Caco-2 (cell line): Measurements from ENCODE around the gene DPY19L3. TPM values are rescaled to one million over a fixed set of nuclear protein-coding genes. Genes with fewer than 3 reads are reported as not detected.
"Not testable (repeated sequence)": the region's sequence is repeated elsewhere in the genome, so short reads cannot be mapped to it uniquely, and the experiment has no call there.

Experiments
- BruUV-seq: library from RNA; stranded (reverse); fragments of 400-500 nt; replicated peaks from 2 replicates; lab custom pipeline; 2021; lab: Mats Ljungman, UMichigan
- CTCF ChIA-PET: fragments of 300-600 bp; sonication (Branson Sonifier 250); formaldehyde crosslinking; loops from one replicate; lab custom pipeline; 2022; ENCODE audit warnings: antibody characterized with exemption; lab: Charles Lee
- POLR2A ChIA-PET: fragments of 300-600 bp; sonication (Branson Sonifier 250); formaldehyde crosslinking; loops from one replicate; lab custom pipeline; 2022; ENCODE audit warnings: antibody characterized with exemption; lab: Charles Lee
- DNase-seq, 2 experiments: peaks; one replicate each; pipeline versions ENCODE4 v3.0.0 to v3.0.0-alpha.2; 2020 to 2022
- H3K27me3 ChIP-seq: replicated peaks from 2 replicates; pipeline ENCODE4 v1.6.0; 2011; ENCODE audit warnings: low read length; ENCODE audit not compliant: control insufficient read depth, insufficient read depth
- H3K36me3 ChIP-seq: 2 replicates; pipeline ENCODE4 v1.5.1; 2011; ENCODE audit warnings: low read length; ENCODE audit not compliant: control insufficient read depth, insufficient read depth
- H3K4me1 ChIP-seq: fragments of 250-450 bp; sonication (Bioruptor Pico); 2 replicates; pipeline ENCODE4 v1.5.1; 2020; ENCODE audit warnings: mild to moderate bottlenecking
- H3K4me3 ChIP-seq: 2 replicates; pipeline ENCODE4 v1.5.1; 2011; ENCODE audit warnings: low read depth, mild to moderate bottlenecking, control low read depth, low read length
- H3K9me3 ChIP-seq: fragments of 250-450 bp; sonication (Bioruptor Pico); 2 replicates; pipeline ENCODE4 v1.5.1; 2020; ENCODE audit warnings: mild to moderate bottlenecking, moderate library complexity
- H3K27ac Mint-ChIP-seq: one replicate; pipeline ENCODE4 v1.8.0; 2022; ENCODE audit warnings: mixed read lengths; ENCODE audit not compliant: unreplicated experiment
- H3K27me3 Mint-ChIP-seq: one replicate; pipeline ENCODE4 v1.8.0; 2022; ENCODE audit warnings: mixed read lengths; ENCODE audit not compliant: insufficient read depth, unreplicated experiment
- H3K36me3 Mint-ChIP-seq: one replicate; pipeline ENCODE4 v1.8.0; 2022; ENCODE audit warnings: mild to moderate bottlenecking, mixed read lengths; ENCODE audit not compliant: insufficient read depth, unreplicated experiment
- H3K4me1 Mint-ChIP-seq: one replicate; pipeline ENCODE4 v1.8.0; 2022; ENCODE audit warnings: low read depth, mixed read lengths; ENCODE audit not compliant: unreplicated experiment
- H3K4me3 Mint-ChIP-seq: one replicate; pipeline ENCODE4 v1.8.0; 2022; ENCODE audit warnings: mild to moderate bottlenecking, moderate library complexity, mixed read lengths; ENCODE audit not compliant: unreplicated experiment
- H3K9me3 Mint-ChIP-seq: one replicate; pipeline ENCODE4 v1.8.0; 2022; ENCODE audit warnings: mixed read lengths; ENCODE audit not compliant: unreplicated experiment
- intact Hi-C: fragments of 100-400 bp; cut with micrococcal nuclease; formaldehyde crosslinking; loops from one replicate; pipeline ENCODE4 v1.10.0; 2022; ENCODE audit not compliant: unreplicated experiment
- total RNA-seq: library from RNA; stranded (reverse); gene quantifications from 2 replicates; pipeline ENCODE4 v1.2.3, GENCODE V29; 2022
- TF ChIP-seq, protein P1 (sequence below), 2 experiments: fragments of 200-600 bp in 1 of 2; IDR thresholded peaks; 1 replicate in 1 of 2; 2 replicates in 1 of 2; pipeline versions ENCODE4 v1.5.1 to v1.8.0; 2011 to 2022; ENCODE audit warnings: antibody characterized with exemption in 1 of 2, control low read depth in 1 of 2, inconsistent platforms in 1 of 2, low read depth in 1 of 2, low read length in 1 of 2, mild to moderate bottlenecking in 1 of 2, moderate library complexity in 1 of 2; ENCODE audit not compliant: insufficient read depth in 1 of 2, severe bottlenecking in 1 of 2, unreplicated experiment in 1 of 2

Gene DPY19L3
- total RNA-seq, 1 experiment from 2014 or later, result 40.7 TPM

DNA sequence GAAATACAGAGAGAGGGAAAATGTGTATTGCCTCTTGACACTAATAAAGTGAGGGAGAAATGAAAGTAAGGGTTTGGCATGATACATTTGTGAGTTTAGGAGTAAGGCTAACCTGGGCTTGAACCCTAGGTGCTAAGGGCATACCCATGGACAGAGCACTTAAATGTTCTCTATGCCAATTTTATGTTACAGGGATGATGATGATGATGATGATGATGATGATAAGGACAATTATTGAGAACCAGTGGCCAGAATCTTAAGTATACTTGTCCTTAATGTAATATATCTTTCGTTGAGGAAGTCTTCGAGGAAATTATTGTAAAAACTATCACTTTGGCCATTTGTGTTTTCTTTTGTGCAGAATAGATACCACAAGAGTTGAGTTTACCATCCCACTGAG, 33.2 kb downstream of the DPY19L3 start:
- no peaks in the 10 kb centered on the region for H3K9me3 ChIP-seq
- POLR2A ChIA-PET, result no interaction called here
- CTCF ChIA-PET, result no interaction called here
- H3K36me3 ChIP-seq, result no peaks in the 10 kb centered on the region
- no peak for DNase-seq
- no peaks in the 10 kb centered on the region for H3K4me1 Mint-ChIP-seq
- no TSS peak for BruUV-seq
- no peak overlapping the region for H3K4me3 Mint-ChIP-seq
- H3K27ac Mint-ChIP-seq, result no peak overlapping the region
- TF ChIP-seq, protein P1, sequence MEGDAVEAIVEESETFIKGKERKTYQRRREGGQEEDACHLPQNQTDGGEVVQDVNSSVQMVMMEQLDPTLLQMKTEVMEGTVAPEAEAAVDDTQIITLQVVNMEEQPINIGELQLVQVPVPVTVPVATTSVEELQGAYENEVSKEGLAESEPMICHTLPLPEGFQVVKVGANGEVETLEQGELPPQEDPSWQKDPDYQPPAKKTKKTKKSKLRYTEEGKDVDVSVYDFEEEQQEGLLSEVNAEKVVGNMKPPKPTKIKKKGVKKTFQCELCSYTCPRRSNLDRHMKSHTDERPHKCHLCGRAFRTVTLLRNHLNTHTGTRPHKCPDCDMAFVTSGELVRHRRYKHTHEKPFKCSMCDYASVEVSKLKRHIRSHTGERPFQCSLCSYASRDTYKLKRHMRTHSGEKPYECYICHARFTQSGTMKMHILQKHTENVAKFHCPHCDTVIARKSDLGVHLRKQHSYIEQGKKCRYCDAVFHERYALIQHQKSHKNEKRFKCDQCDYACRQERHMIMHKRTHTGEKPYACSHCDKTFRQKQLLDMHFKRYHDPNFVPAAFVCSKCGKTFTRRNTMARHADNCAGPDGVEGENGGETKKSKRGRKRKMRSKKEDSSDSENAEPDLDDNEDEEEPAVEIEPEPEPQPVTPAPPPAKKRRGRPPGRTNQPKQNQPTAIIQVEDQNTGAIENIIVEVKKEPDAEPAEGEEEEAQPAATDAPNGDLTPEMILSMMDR (IDR thresholded peaks at IDR 0.05; ENCODE audit: insufficient read depth in 1 of 2, low read depth in 1 of 2, low read length in 1 of 2, severe bottlenecking in 1 of 2, unreplicated experiment in 1 of 2), result no peak
- intact Hi-C loops, result no loop called here
- no peaks in the 10 kb centered on the region for H3K9me3 Mint-ChIP-seq
- peaks cover 5% of the 10 kb centered on the region for H3K36me3 Mint-ChIP-seq
- H3K27me3 ChIP-seq, result no peaks in the 10 kb centered on the region
- H3K4me3 ChIP-seq, result no peak overlapping the region
- H3K27me3 Mint-ChIP-seq, result no peaks in the 10 kb centered on the region
- H3K4me1 ChIP-seq, result no peaks in the 10 kb centered on the region

DNA sequence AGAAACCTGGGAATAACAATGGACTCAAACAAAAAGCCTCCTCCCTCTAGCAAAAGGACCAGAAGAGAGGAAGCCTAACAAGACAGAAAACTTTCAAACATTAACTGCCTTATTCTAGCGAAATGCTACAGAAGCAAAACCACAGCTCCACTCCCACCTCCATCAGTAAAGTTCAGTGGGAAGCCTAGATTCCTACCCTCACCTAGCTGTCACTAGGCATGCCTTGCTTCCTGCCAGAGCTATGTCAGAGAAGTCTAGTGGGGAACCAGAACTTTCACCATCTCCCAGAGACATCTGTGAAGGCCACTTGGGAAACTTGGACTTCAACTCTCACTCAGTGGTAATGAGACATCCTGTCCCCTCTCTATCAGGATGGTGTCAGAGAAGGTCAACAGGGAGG, 37.1 kb downstream of the DPY19L3 start:
- no peaks in the 10 kb centered on the region for H3K4me1 Mint-ChIP-seq
- no peaks in the 10 kb centered on the region for H3K27me3 Mint-ChIP-seq
- no peak for DNase-seq
- H3K36me3 Mint-ChIP-seq, result peaks cover 12% of the 10 kb centered on the region
- ChIA-PET CTCF (no interaction called here), POLR2A (no interaction called here)
- H3K27ac Mint-ChIP-seq, result no peak overlapping the region
- Histone ChIP-seq H3K36me3 (no peaks in the 10 kb centered on the region; the same call in 1 of the 2 replicates), H3K9me3 (no peaks in the 10 kb centered on the region), H3K27me3 (no peaks in the 10 kb centered on the region), H3K4me3 (no peak overlapping the region), H3K4me1 (no peaks in the 10 kb centered on the region)
- no TSS peak for BruUV-seq
- no peak overlapping the region for H3K4me3 Mint-ChIP-seq
- no peaks in the 10 kb centered on the region for H3K9me3 Mint-ChIP-seq
- intact Hi-C loops, result no loop called here
- TF ChIP-seq, protein P1 (IDR thresholded peaks at IDR 0.05; ENCODE audit: insufficient read depth in 1 of 2, low read depth in 1 of 2, low read length in 1 of 2, severe bottlenecking in 1 of 2, unreplicated experiment in 1 of 2), result no peak

DNA sequence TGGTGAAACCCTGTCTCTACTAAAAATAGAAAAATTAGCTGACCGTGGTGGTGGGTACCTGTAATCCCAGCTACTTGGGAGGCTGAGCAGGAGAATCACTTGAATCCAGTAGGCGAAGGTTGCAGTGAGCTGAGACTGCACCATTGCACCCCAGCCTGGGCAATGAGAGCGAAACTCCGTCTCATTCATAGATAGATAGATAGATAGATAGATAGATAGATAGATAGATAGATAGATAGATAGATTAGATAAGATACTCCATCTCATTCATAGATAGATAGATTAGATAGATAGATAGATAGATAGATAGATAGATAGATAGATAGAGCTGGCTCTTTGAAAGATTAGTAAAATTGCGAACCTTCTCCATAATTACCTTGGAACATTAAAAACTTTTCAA, 42.0 kb downstream of the DPY19L3 start:
- H3K36me3 Mint-ChIP-seq, H3K27me3 ChIP-seq, H3K4me3 ChIP-seq, H3K4me3 Mint-ChIP-seq, BruUV-seq, intact Hi-C loops, H3K27me3 Mint-ChIP-seq, DNase-seq, H3K4me1 Mint-ChIP-seq, H3K9me3 Mint-ChIP-seq, H3K9me3 ChIP-seq, CTCF ChIA-PET, POLR2A ChIA-PET, H3K36me3 ChIP-seq, H3K27ac Mint-ChIP-seq, H3K4me1 ChIP-seq: not testable (repeated sequence)

DNA sequence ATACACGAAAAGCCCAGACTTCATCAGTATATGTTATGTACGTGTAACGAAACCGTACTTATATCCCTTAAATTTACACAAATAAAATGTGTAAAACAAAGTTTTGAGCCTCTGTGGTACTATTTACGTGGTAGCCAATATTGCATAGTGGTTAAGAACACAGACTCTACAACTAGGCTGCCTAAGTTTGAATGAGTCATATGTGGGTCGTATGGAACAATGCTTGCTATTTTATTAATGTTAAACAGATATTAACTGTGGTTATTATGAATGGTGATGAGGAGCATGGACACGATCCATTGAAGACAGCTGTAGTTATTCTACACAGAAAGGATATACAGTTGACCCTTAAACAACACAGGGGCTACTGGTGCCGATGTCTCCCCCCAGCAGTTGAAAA, 42.5 kb downstream of the DPY19L3 start:
- Mint-ChIP-seq H3K9me3 (no peaks in the 10 kb centered on the region), H3K27me3 (no peaks in the 10 kb centered on the region), H3K4me1 (no peaks in the 10 kb centered on the region), H3K4me3 (no peak overlapping the region), H3K36me3 (peaks cover 6% of the 10 kb centered on the region), H3K27ac (no peak overlapping the region)
- no peak overlapping the region for H3K4me3 ChIP-seq
- H3K27me3 ChIP-seq, result no peaks in the 10 kb centered on the region
- CTCF ChIA-PET, result no interaction called here
- no peaks in the 10 kb centered on the region for H3K4me1 ChIP-seq
- no peaks in the 10 kb centered on the region; the same call in 1 of the 2 replicates for H3K36me3 ChIP-seq
- DNase-seq, result no peak
- BruUV-seq, result no TSS peak
- TF ChIP-seq, protein P1 (IDR thresholded peaks at IDR 0.05; ENCODE audit: insufficient read depth in 1 of 2, low read depth in 1 of 2, low read length in 1 of 2, severe bottlenecking in 1 of 2, unreplicated experiment in 1 of 2), result no peak
- POLR2A ChIA-PET, result no interaction called here
- intact Hi-C loops, result no loop called here
- H3K9me3 ChIP-seq, result no peaks in the 10 kb centered on the region
